PC-3 (cell line): ENCODE data around the gene LHFPL6. TPM values are rescaled to one million over a fixed set of nuclear protein-coding genes. Genes with fewer than 3 reads are reported as not detected.

ENCODE experiments used
- ATAC-seq: fragments of 200-7000 bp; cut with Tn5 transposase; 2 replicates; pipeline ENCODE4 v1.9.1; 2020; ENCODE audit warnings: mild to moderate bottlenecking, moderate library complexity
- Bru-seq: library from RNA; stranded (reverse); fragments of 400-500 nt; gene quantifications from one replicate; lab custom pipeline; 2021; lab: Mats Ljungman, UMichigan
- BruChase-seq, 2 experiments: library from RNA; stranded (reverse); fragments of 400-500 nt; gene quantifications; one replicate each; lab custom pipeline; 2021; lab: Mats Ljungman, UMichigan
- BruUV-seq: library from RNA; stranded (reverse); fragments of 400-500 nt; replicated peaks from 2 replicates; lab custom pipeline; 2021; lab: Mats Ljungman, UMichigan
- CTCF ChIA-PET: fragments of 300-600 bp; sonication (Branson Sonifier 250); formaldehyde crosslinking; loops from one replicate; lab custom pipeline; 2022; ENCODE audit warnings: antibody characterized with exemption; lab: Charles Lee
- POLR2A ChIA-PET: fragments of 300-600 bp; sonication (Branson Sonifier 250); formaldehyde crosslinking; loops from one replicate; lab custom pipeline; 2022; ENCODE audit warnings: antibody characterized with exemption; ENCODE audit not compliant: unreplicated experiment; lab: Charles Lee
- DNase-seq: peaks from one replicate; pipeline ENCODE4 v3.0.0-alpha.2; 2015
- H2AFZ ChIP-seq: fragments of 300-600 bp; sonication (generic); 2 replicates; pipeline ENCODE4 v1.6.0; 2016; ENCODE audit warnings: antibody characterized with exemption, low read length
- H3F3A ChIP-seq: fragments of 300-600 bp; sonication (generic); one replicate; pipeline ENCODE4 v1.6.0; 2017; ENCODE audit warnings: antibody characterized with exemption, low read length, control low read depth, mild to moderate bottlenecking; ENCODE audit not compliant: unreplicated experiment
- H3K27ac ChIP-seq: fragments of 300-600 bp; sonication (generic); 2 replicates; pipeline ENCODE4 v1.5.1; 2016; ENCODE audit warnings: mild to moderate bottlenecking, low read length
- H3K27me3 ChIP-seq: fragments of 300-600 bp; sonication (generic); 2 replicates; pipeline ENCODE4 v1.6.1; 2016; ENCODE audit warnings: low read length, mixed read lengths
- H3K36me3 ChIP-seq: fragments of 300-600 bp; sonication (generic); 2 replicates; pipeline ENCODE4 v1.6.1; 2016; ENCODE audit warnings: low read depth, mixed run types, low read length, mixed read lengths
- H3K4me1 ChIP-seq: fragments of 300-600 bp; sonication (generic); 2 replicates; pipeline ENCODE4 v1.5.1; 2016; ENCODE audit warnings: low read length; ENCODE audit not compliant: insufficient read depth
- H3K4me2 ChIP-seq: fragments of 300-600 bp; sonication (generic); 2 replicates; pipeline ENCODE4 v1.6.0; 2016; ENCODE audit warnings: low read length
- H3K4me3 ChIP-seq: fragments of 300-600 bp; sonication (generic); 2 replicates; pipeline ENCODE4 v1.5.1; 2016; ENCODE audit warnings: mild to moderate bottlenecking, low read length, mixed read lengths
- H3K79me2 ChIP-seq: fragments of 300-600 bp; sonication (generic); 2 replicates; pipeline ENCODE4 v1.6.1; 2017; ENCODE audit warnings: low read length, mixed read lengths
- H3K9ac ChIP-seq: fragments of 300-600 bp; sonication (generic); 2 replicates; pipeline ENCODE4 v1.6.0; 2016; ENCODE audit warnings: mild to moderate bottlenecking, low read length
- H3K9me2 ChIP-seq: fragments of 300-600 bp; sonication (generic); replicated peaks from 2 replicates; pipeline ENCODE4 v1.6.1; 2016; ENCODE audit warnings: mixed run types, low read length, mixed read lengths
- H3K9me3 ChIP-seq: fragments of 300-600 bp; sonication (generic); 2 replicates; pipeline ENCODE4 v1.6.1; 2016; ENCODE audit warnings: low read length, mixed read lengths
- H4K20me1 ChIP-seq: fragments of 300-600 bp; sonication (generic); 2 replicates; pipeline ENCODE4 v1.6.1; 2016; ENCODE audit warnings: low read length, mixed read lengths
- CTCF ChIP-seq: fragments of 300-600 bp; sonication (generic); conservative IDR thresholded peaks from 2 replicates; pipeline ENCODE4 v1.5.1; 2017; ENCODE audit warnings: antibody characterized with exemption, low read depth, mild to moderate bottlenecking, low read length
- EZH2 ChIP-seq: fragments of 300-600 bp; sonication (generic); IDR thresholded peaks from one replicate; pipeline ENCODE4 v1.6.1; 2017; ENCODE audit warnings: antibody characterized with exemption, mild to moderate bottlenecking, low read length; ENCODE audit not compliant: unreplicated experiment
- EZH2phosphoT487 ChIP-seq: fragments of 300-600 bp; sonication (generic); IDR thresholded peaks from 2 replicates; pipeline ENCODE4 v1.6.1; 2018; ENCODE audit warnings: mild to moderate bottlenecking, antibody characterized with exemption, low read length, borderline replicate concordance
- intact Hi-C: fragments of 100-400 bp; cut with micrococcal nuclease; formaldehyde crosslinking; loops from 2 replicates; pipeline ENCODE4 v1.9.0; 2023
- long read RNA-seq: library from polyadenylated mRNA; unstranded; transcript quantifications from one replicate; pipeline ENCODE4 v2.0.0, GENCODE V29; 2021; ENCODE audit not compliant: unreplicated experiment
- total RNA-seq: library from RNA; depleted of rRNA; stranded (reverse); fragments of >200 nt; gene quantifications from 2 replicates; pipeline ENCODE4 v1.2.3, GENCODE V29; 2014; rRNA removed

The LHFPL6 gene
- total RNA-seq (7.8 TPM in 2 replicates), Bru-seq, nascent RNA (percentile 55 among the genes with signal in this experiment), BruChase-seq, experiment 1, labeled RNA remaining after a 6-hour chase (percentile 51 among the genes with signal in this experiment), BruChase-seq, experiment 2, labeled RNA remaining after a 2-hour chase (percentile 61 among the genes with signal in this experiment)
- long read RNA-seq, partial matches to known transcripts = 2 of 3 reads
- long read RNA-seq, other reads (novel, unspliced or antisense) = 1 of 3 reads

DNA sequence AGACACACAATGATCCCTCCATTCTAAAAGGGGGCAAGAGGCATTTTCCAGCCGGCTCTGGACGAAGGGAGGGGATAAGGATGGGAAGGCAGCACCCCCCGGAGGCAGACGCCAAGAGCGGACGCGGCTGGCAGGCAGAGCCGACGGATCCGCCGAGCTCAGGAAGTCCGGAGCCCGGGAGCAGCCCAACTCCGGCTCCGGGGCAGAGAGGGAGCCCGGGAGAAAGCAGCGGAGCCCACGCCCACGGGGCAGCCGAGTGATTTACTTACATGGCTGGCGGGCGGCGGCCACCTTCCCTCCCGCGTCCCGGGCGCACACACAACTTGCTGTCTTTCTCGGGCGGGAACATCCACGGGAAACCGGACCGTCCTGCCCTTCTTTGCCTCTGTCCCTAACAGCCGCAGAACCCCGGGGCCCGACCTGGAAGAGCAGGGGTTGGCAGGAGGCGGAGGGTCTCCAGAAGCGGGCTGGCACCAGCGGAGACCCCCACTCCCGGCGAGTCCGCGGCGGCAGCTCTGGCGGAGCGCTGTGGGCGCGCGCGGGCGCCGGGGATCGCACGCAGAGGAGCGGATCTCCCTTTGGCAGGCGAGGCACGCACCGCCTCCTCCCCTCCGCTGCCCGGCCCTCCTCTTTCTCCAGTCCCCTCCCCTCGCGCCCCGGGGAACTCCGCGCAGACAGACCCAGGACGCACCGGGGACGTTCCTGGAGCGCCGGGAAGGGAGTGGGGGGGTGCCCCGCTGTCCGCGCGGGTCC, at the start of gene LHFPL6:
LHFPL6 (minus strand) TSS at position 580 of the 753 bp plus-strand sequence.
- Histone ChIP-seq H3K4me1 (peaks cover 3% of the 10 kb centered on the region; the same call in 1 of the 2 replicates), H3K79me2 (peaks cover 17% of the 10 kb centered on the region), H3K9me2 (no peaks in the 10 kb centered on the region), H3K9me3 (no peaks in the 10 kb centered on the region), H3K27ac (peak within 1 kb of the TSS; percentile 23; the same call in 1 of the 2 replicates), H3K4me3 (peak within 1 kb of the TSS; percentile 94), H3K4me2 (peak within 1 kb of the TSS; percentile 97), H3F3A (no peaks in the 10 kb centered on the region), H3K36me3 (no peaks in the 10 kb centered on the region), H3K27me3 (no peaks in the 10 kb centered on the region), H3K9ac (peak within 1 kb of the TSS; percentile 67), H4K20me1 (no peaks in the 10 kb centered on the region), H2AFZ (peak within 1 kb of the TSS; percentile 97)
- intact Hi-C loops = loop anchor here (1.0 to 5.0 kb wide), 5 partner anchors 37 to 187 kb away; no protein-coding TSS in a partner anchor
- POLR2A ChIA-PET = interaction anchor here (0.6 to 0.7 kb wide), 2 partner anchors 75 to 189 kb away, joined by 3 to 11 read pairs; no protein-coding TSS in a partner anchor
- peak; percentile 93 for ATAC-seq
- CTCF ChIA-PET = interaction anchor here (0.5 to 0.9 kb wide), 4 partner anchors 13 to 579 kb away, joined by 3 to 4 read pairs (median 3); no protein-coding TSS in a partner anchor
- peak; percentile 63 for DNase-seq
- BruUV-seq = no TSS peak
- TF ChIP-seq EZH2phosphoT487 (no peak), EZH2 (no peak), CTCF (peak; percentile 49)

GRCh38 chr13:39646122-39646521, 43.1 kb upstream of the LHFPL6 start:
- Histone ChIP-seq H3K27ac (no peak overlapping the region), H3K4me1 (no peaks in the 10 kb centered on the region), H3K4me2 (no peak overlapping the region), H3K9me3 (no peaks in the 10 kb centered on the region), H2AFZ (no peak overlapping the region), H3F3A (no peaks in the 10 kb centered on the region), H3K4me3 (no peak overlapping the region), H3K27me3 (0 out of 2 replicates have a peak, but pooled peaks cover 2% of the 10 kb centered on the region), H3K79me2 (no peaks in the 10 kb centered on the region), H4K20me1 (no peaks in the 10 kb centered on the region), H3K9ac (no peak overlapping the region), H3K36me3 (no peaks in the 10 kb centered on the region), H3K9me2 (no peaks in the 10 kb centered on the region)
- POLR2A ChIA-PET = no interaction called here
- no peak for TF ChIP-seq CTCF
- no peak for TF ChIP-seq EZH2
- no peak for TF ChIP-seq EZH2phosphoT487
- intact Hi-C loops = no loop called here
- ATAC-seq = no peak
- DNase-seq = no peak
- CTCF ChIA-PET = no interaction called here
- BruUV-seq = no TSS peak
